ENCODE measurements around the gene MFNG.
A peak's percentile ranks its signal among the peaks of the same experiment; 100 is the strongest.
"Not testable (repeated sequence)": the region's sequence is repeated elsewhere in the genome, so short reads cannot be mapped to it uniquely, and the experiment has no call there.

MFNG gene

DNA sequence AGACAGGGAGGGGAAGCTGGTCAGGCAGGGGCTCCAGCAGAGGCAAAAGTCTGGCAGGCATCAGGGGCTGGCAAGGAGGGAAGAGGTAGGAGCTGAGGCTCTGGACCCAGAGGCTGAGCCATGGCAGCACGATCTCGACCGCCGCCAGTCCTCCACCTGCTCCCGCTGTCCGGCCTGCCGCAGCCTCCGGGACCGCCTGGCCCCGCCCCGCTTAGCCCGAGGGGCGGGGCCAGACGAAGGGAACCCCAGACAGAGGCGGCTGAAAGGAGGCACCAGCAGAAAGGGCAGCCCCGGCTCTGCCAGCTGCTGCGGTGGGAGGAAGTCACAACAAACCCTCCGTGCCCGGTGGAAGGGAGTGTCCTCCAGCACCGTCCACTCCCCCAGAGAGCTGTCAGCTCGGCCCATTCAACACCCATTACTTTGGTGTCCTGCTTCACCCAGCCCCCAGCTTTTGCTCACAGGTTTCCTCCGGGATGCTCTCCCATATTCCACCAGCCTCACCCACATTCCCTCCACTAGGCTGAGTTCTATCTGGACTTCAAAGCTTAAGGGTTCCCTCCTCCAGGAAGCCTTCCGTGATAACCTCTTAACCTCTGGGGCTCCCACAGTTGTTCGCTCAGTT is at the start of gene MFNG:
MFNG (minus strand) TSS at position 161 of the 622 bp plus-strand sequence. CDS start 207 bp downstream, outside the sequence.
- H3K4me3 ChIP-seq (ENCODE audit: low read depth, low read length), result no peak within 1 kb of the TSS
- TF ChIP-seq, protein P1, sequence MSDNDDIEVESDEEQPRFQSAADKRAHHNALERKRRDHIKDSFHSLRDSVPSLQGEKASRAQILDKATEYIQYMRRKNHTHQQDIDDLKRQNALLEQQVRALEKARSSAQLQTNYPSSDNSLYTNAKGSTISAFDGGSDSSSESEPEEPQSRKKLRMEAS (IDR thresholded peaks at IDR 0.05; ENCODE audit: low read depth, low read length), result no peak
- TF ChIP-seq POLR2A (IDR thresholded peaks at IDR 0.05; ENCODE audit: extremely low read depth, insufficient read length), result no peak
- TF ChIP-seq CTCF (IDR thresholded peaks at IDR 0.05; ENCODE audit: low read depth, low read length), result no peak
- TF ChIP-seq MYC (IDR thresholded peaks at IDR 0.05; ENCODE audit: low read depth, low read length), result no peak
- DNase-seq (ENCODE audit: low read depth), result peak; percentile 70

DNA sequence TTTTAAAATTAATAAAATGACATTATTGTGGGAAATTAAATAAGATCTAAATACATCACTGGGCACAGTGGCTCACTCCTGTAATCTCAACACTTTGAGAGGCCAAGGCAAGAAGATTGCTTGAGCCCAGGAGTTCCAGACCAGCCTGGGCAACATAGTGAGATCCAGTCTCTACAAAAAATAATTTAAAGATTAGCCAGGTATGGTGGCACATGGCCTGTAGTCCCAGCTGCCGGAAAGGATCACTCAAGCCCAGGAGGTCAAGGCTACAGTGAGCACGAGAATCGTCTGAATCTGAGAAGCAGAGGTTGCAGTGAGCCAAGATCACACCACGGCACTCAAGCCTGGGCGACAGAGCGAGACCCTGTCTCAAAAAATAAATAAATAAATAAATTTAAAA is 49.0 kb upstream of the MFNG start:
- H3K4me3 ChIP-seq (ENCODE audit: low read depth, low read length), result no peak overlapping the region
- DNase-seq (ENCODE audit: low read depth), result no peak
- no peak for TF ChIP-seq CTCF (IDR thresholded peaks at IDR 0.05; ENCODE audit: low read depth, low read length)

DNA sequence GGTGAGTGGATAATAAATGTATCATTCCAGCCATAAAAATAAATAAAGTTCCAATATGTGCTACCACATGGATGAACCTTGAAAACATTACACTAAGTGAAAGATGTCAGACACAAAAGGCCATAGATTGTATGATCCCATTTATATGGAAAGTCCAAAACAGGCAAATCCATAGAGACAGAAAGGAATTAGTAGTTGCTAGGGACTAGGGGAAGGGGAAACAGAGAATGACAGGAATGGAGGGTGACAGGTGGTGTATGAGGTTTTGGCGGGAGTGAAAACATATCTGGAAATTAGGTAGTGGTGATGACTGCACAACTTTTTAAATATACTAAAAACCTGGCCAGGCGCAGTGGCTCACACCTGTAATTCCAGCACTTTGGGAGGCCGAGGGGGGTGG is 48.3 kb upstream of the MFNG start:
- TF ChIP-seq, protein P1 (IDR thresholded peaks at IDR 0.05; ENCODE audit: low read depth, low read length), result no peak
- TF ChIP-seq POLR2A (IDR thresholded peaks at IDR 0.05; ENCODE audit: extremely low read depth, insufficient read length) (no peak), CTCF (IDR thresholded peaks at IDR 0.05; ENCODE audit: low read depth, low read length) (no peak), MYC (IDR thresholded peaks at IDR 0.05; ENCODE audit: low read depth, low read length) (no peak)
- H3K4me3 ChIP-seq (ENCODE audit: low read depth, low read length), result no peak overlapping the region
- no peak for DNase-seq (ENCODE audit: low read depth)

- no peak overlapping the region for H3K4me3 ChIP-seq (ENCODE audit: low read depth, low read length)
- DNase-seq (ENCODE audit: low read depth), result peak; percentile 92
- TF ChIP-seq CTCF (IDR thresholded peaks at IDR 0.05; ENCODE audit: low read depth, low read length) (no peak), MYC (IDR thresholded peaks at IDR 0.05; ENCODE audit: low read depth, low read length) (no peak), POLR2A (IDR thresholded peaks at IDR 0.05; ENCODE audit: extremely low read depth, insufficient read length) (no peak)
- TF ChIP-seq, protein P1 (IDR thresholded peaks at IDR 0.05; ENCODE audit: low read depth, low read length), result no peak
These were observed 47.8 kb upstream of the MFNG start for GRCh38 chr22:37533995-37534394.

DNA sequence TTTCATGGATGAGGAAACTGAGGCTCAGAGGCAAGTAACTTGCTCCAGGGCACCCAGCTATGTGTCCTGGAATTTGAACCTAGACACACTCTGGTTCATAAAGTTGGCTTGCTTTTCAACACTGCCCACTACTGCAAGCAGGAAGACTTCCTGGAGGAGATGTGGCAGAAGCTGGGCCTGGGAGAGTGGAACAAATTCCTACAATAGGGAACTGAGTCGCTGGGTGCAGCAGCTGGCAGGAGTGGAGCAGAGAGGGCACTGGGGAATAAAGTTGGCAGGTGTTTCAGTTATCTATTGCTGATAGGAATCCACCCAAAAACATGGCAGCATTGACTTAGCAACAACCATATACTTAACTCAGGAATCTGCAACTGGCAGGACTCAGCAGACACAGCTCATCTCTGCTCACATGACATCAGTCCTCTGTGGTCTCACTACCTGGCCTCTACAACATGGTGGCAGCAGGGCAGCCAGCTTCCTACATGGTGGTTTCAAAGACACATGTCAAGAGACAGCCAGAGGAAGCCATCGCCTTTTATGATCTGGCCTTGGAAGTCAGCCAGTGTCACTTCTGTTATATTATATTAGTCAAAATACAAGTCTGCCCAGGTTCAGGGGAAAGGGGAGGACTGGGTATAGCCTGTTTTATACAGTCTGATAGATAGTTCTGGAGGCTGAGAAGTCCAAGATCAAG is 43.6 kb upstream of the MFNG start:
- no peak for TF ChIP-seq MYC (IDR thresholded peaks at IDR 0.05; ENCODE audit: low read depth, low read length)
- TF ChIP-seq POLR2A (IDR thresholded peaks at IDR 0.05; ENCODE audit: extremely low read depth, insufficient read length), result no peak
- TF ChIP-seq, protein P1 (IDR thresholded peaks at IDR 0.05; ENCODE audit: low read depth, low read length), result no peak
- no peak for TF ChIP-seq CTCF (IDR thresholded peaks at IDR 0.05; ENCODE audit: low read depth, low read length)
- no peak overlapping the region for H3K4me3 ChIP-seq (ENCODE audit: low read depth, low read length)
- DNase-seq (ENCODE audit: low read depth), result peak; percentile 30

DNA sequence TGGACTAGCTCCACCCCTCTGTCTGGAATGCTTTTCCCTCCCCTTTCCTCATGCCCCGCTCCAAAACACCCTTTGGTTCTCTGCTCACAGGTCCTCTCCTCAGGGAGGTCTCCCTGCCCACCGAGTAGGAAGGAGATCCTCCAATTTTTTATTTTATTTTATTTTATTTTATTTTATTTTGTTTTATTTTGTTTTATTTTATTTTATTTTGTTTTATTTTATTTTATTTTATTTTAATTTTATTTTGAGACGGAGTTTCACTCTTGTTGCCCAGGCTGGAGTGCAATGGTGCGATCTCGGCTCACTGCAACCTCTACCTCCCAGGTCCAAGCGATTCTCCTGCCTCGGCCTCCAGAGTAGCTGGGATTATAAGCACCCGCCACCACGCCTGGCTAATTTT is 41.8 kb upstream of the MFNG start:
- H3K4me3 ChIP-seq (ENCODE audit: low read depth, low read length); DNase-seq (ENCODE audit: low read depth): not testable (repeated sequence)

- not testable (repeated sequence) for DNase-seq (ENCODE audit: low read depth); H3K4me3 ChIP-seq (ENCODE audit: low read depth, low read length)
These were observed 41.0 kb upstream of the MFNG start for GRCh38 chr22:37527081-37527752.

All from NB4 (cell line).